H1 (cell line): Measurements from ENCODE around the gene NWD2. TPM values are rescaled to one million over a fixed set of nuclear protein-coding genes. Genes with fewer than 3 reads are reported as not detected.

Source experiments
- KDM4A ChIP-seq: IDR thresholded peaks from one replicate; pipeline ENCODE4 v1.7.1; 2012; ENCODE audit warnings: low read depth, mild to moderate bottlenecking, moderate library complexity, low read length, inconsistent platforms; ENCODE audit not compliant: severe bottlenecking
- RFX5 ChIP-seq: IDR thresholded peaks from 2 replicates; pipeline ENCODE4 v1.6.1; 2011; ENCODE audit warnings: low read depth, low read length, improper control_type of control experiment, borderline replicate concordance
- RNF2 ChIP-seq: fragments of 200-900, 300-1000 bp; sonication (generic); IDR thresholded peaks from 2 replicates; pipeline ENCODE4 v1.7.1; 2016; ENCODE audit warnings: borderline replicate concordance, low read depth, mild to moderate bottlenecking, antibody characterized with exemption, low read length; ENCODE audit not compliant: poor library complexity, severe bottlenecking; ENCODE audit errors: missing control alignments
- polyA plus RNA-seq, 7 experiments: library from polyadenylated mRNA; depleted of rRNA in 3 of 7; stranded (reverse) in 5 of 7; unstranded in 2 of 7; fragments of >200 nt in 5 of 7; fragments of 200-250 nt in 2 of 7; gene quantifications; 1 replicate in 5 of 7; 2 replicates in 1 of 7; 4 replicates in 1 of 7; pipeline versions ENCODE4 v1.2.1 to v1.2.3, GENCODE V29; 2011 to 2013; ENCODE audit warnings: missing spikeins in 2 of 7, mixed read lengths in 2 of 7
- total RNA-seq: library from RNA; stranded (reverse); fragmentation: NEBNext Ultra II Directional; extraction: Animal tissue kit (Norgen Biotek cat#: 25700); gene quantifications from 2 replicates; pipeline ENCODE4 v1.2.1, GENCODE V29; 2021
- TF ChIP-seq, protein P1 (sequence below), 3 experiments: IDR thresholded peaks; 1 replicate in 2 of 3; 2 replicates in 1 of 3; pipeline versions ENCODE4 v1.5.1 to v1.6.1; 2011; ENCODE audit warnings: low read length in 3 of 3, mild to moderate bottlenecking in 3 of 3, inconsistent platforms in 2 of 3, low read depth in 1 of 3, moderate library complexity in 1 of 3; ENCODE audit not compliant: insufficient read depth in 1 of 3; ENCODE audit errors: control extremely low read depth in 1 of 3
- TF ChIP-seq, protein P2 (sequence below): IDR thresholded peaks from 2 replicates; pipeline ENCODE4 v1.6.1; 2011; ENCODE audit warnings: low read depth, mild to moderate bottlenecking, low read length; ENCODE audit not compliant: insufficient read depth
- TF ChIP-seq, protein P3 (sequence below): IDR thresholded peaks from 2 replicates; pipeline ENCODE4 v1.6.1; 2012; ENCODE audit warnings: inconsistent platforms

NWD2 gene
- total and polyA plus RNA-seq, 2 of the 8 experiments (the other 6 are each of a cell fraction or from before 2014, with no cell fraction given): under 0.01 TPM; not detected in 1

DNA sequence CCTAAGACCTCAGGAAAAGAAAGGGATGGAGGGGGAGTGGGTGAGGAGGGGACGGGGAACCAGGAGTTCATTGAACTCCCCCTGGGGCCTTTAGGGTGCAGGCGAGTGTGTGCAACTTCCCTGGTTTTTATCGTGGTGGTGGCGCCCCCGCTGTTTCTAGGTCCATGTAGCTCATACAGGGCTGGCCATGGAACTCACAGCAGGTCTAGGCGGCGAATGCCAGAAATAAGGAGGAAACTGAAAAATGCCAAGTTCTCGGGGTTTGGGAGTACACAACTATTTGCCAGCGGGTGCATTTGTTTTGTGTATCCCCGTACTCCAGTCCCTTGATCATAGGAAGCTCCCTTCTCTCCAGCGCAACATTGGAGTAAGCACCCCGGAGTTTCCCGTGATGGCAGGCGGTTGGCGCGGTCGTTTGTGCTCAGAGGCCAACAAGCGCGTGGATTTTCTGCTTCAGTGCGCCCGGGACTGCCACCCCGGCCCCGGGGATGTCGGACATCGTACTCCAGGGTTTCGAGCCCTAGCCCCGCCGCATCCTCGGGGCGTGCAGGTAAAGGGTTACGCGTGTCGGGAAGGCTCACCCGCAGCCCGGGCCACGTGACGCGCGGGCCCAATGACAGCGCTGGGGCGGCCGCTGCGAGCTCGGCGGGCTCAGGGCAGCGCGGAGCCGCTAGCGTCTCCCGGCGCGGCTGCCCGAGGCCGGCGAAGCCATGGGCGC, 208.9 kb downstream of the NWD2 start (continued):
- TF ChIP-seq, protein P1, sequence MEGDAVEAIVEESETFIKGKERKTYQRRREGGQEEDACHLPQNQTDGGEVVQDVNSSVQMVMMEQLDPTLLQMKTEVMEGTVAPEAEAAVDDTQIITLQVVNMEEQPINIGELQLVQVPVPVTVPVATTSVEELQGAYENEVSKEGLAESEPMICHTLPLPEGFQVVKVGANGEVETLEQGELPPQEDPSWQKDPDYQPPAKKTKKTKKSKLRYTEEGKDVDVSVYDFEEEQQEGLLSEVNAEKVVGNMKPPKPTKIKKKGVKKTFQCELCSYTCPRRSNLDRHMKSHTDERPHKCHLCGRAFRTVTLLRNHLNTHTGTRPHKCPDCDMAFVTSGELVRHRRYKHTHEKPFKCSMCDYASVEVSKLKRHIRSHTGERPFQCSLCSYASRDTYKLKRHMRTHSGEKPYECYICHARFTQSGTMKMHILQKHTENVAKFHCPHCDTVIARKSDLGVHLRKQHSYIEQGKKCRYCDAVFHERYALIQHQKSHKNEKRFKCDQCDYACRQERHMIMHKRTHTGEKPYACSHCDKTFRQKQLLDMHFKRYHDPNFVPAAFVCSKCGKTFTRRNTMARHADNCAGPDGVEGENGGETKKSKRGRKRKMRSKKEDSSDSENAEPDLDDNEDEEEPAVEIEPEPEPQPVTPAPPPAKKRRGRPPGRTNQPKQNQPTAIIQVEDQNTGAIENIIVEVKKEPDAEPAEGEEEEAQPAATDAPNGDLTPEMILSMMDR (IDR thresholded peaks at IDR 0.05; ENCODE audit: control extremely low read depth in 1 of 3, insufficient read depth in 1 of 3, low read depth in 1 of 3, low read length in 3 of 3): no peak
- peak; percentile 99 for TF ChIP-seq KDM4A
- TF ChIP-seq, protein P2, sequence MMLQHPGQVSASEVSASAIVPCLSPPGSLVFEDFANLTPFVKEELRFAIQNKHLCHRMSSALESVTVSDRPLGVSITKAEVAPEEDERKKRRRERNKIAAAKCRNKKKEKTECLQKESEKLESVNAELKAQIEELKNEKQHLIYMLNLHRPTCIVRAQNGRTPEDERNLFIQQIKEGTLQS: peak; percentile 53; the same call in 1 of the 2 replicates
- no peak for TF ChIP-seq RFX5
- TF ChIP-seq RNF2: peak; percentile 58
- TF ChIP-seq, protein P3, sequence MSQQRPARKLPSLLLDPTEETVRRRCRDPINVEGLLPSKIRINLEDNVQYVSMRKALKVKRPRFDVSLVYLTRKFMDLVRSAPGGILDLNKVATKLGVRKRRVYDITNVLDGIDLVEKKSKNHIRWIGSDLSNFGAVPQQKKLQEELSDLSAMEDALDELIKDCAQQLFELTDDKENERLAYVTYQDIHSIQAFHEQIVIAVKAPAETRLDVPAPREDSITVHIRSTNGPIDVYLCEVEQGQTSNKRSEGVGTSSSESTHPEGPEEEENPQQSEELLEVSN: peak; percentile 93
